ENCODE measurements around the gene ENC1.

- TF ChIP-seq, protein P1, sequence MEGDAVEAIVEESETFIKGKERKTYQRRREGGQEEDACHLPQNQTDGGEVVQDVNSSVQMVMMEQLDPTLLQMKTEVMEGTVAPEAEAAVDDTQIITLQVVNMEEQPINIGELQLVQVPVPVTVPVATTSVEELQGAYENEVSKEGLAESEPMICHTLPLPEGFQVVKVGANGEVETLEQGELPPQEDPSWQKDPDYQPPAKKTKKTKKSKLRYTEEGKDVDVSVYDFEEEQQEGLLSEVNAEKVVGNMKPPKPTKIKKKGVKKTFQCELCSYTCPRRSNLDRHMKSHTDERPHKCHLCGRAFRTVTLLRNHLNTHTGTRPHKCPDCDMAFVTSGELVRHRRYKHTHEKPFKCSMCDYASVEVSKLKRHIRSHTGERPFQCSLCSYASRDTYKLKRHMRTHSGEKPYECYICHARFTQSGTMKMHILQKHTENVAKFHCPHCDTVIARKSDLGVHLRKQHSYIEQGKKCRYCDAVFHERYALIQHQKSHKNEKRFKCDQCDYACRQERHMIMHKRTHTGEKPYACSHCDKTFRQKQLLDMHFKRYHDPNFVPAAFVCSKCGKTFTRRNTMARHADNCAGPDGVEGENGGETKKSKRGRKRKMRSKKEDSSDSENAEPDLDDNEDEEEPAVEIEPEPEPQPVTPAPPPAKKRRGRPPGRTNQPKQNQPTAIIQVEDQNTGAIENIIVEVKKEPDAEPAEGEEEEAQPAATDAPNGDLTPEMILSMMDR (IDR thresholded peaks at IDR 0.05): no peak
- TF ChIP-seq POLR2A (IDR thresholded peaks at IDR 0.05; ENCODE audit: low read depth): no peak
- TF ChIP-seq POLR2AphosphoS5 (IDR thresholded peaks at IDR 0.05): no peak
- TF ChIP-seq EP300 (IDR thresholded peaks at IDR 0.05): no peak
These were observed 25.3 kb upstream of the ENC1 start for GRCh38 chr5:74665816-74666215.
